WTC11 (cell line): Measurements from ENCODE around the gene SLC7A8. TPM values are rescaled to one million over a fixed set of nuclear protein-coding genes. Genes with fewer than 3 reads are reported as not detected.

ENCODE experiments used
- ATAC-seq: fragments of 200-7000 bp; cut with Tn5 transposase; 2 replicates; pipeline ENCODE4 v1.10.0; 2021; ENCODE audit warnings: mild to moderate bottlenecking, moderate library complexity
- CTCF ChIA-PET: fragments of 300-600 bp; sonication (Branson Sonifier 250); formaldehyde crosslinking; loops from one replicate; lab custom pipeline; 2021; ENCODE audit warnings: antibody characterized with exemption; lab: Charles Lee
- POLR2A ChIA-PET: fragments of 350-600 bp; sonication (Branson Sonifier 250); formaldehyde crosslinking; loops from one replicate; lab custom pipeline; 2021; ENCODE audit warnings: antibody characterized with exemption; lab: Charles Lee
- DNase-seq: peaks from one replicate; pipeline ENCODE4 v3.0.0; 2021; ENCODE audit warnings: low spot score
- H3K27ac Mint-ChIP-seq: 2 replicates; pipeline ENCODE4 v1.8.0; 2021; ENCODE audit warnings: mixed read lengths
- H3K27me3 Mint-ChIP-seq: 2 replicates; pipeline ENCODE4 v1.8.0; 2021; ENCODE audit warnings: low read depth, mild to moderate bottlenecking, moderate library complexity, mixed read lengths
- H3K36me3 Mint-ChIP-seq: 2 replicates; pipeline ENCODE4 v1.8.0; 2021; ENCODE audit warnings: mixed read lengths
- H3K4me1 Mint-ChIP-seq: 2 replicates; pipeline ENCODE4 v1.8.0; 2022; ENCODE audit warnings: mixed read lengths
- H3K4me3 Mint-ChIP-seq: 2 replicates; pipeline ENCODE4 v1.8.0; 2021; ENCODE audit warnings: mild to moderate bottlenecking, moderate library complexity, mixed read lengths
- H3K9me3 Mint-ChIP-seq: 2 replicates; pipeline ENCODE4 v1.8.0; 2021; ENCODE audit warnings: mixed read lengths
- AR ChIP-seq: fragments of 250-450 bp; sonication (Bioruptor Pico); IDR thresholded peaks from 2 replicates; pipeline ENCODE4 v1.9.0; 2021; ENCODE audit warnings: mild to moderate bottlenecking
- CREB1 ChIP-seq: sonication (generic); formaldehyde crosslinking; IDR thresholded peaks from 2 replicates; pipeline ENCODE4 v1.8.0; 2023; ENCODE audit warnings: mild to moderate bottlenecking, missing genetic modification reagents
- E2F5 ChIP-seq: sonication (generic); formaldehyde crosslinking; IDR thresholded peaks from 2 replicates; pipeline ENCODE4 v1.8.1; 2022; ENCODE audit warnings: mild to moderate bottlenecking, moderate library complexity, missing genetic modification reagents
- ESRRA ChIP-seq: sonication (generic); formaldehyde crosslinking; IDR thresholded peaks from 2 replicates; pipeline ENCODE4 v1.8.1; 2022; ENCODE audit warnings: mild to moderate bottlenecking, missing genetic modification reagents, borderline replicate concordance
- FOXP4 ChIP-seq: sonication (generic); formaldehyde crosslinking; IDR thresholded peaks from 2 replicates; pipeline ENCODE4 v1.8.0; 2022; ENCODE audit warnings: mild to moderate bottlenecking, missing genetic modification reagents
- NFE2L1 ChIP-seq: sonication (generic); formaldehyde crosslinking; IDR thresholded peaks from 2 replicates; pipeline ENCODE4 v1.8.1; 2023; ENCODE audit warnings: missing genetic modification reagents
- PRDM15 ChIP-seq: sonication (generic); formaldehyde crosslinking; IDR thresholded peaks from 2 replicates; pipeline ENCODE4 v1.8.0; 2022; ENCODE audit warnings: missing genetic modification reagents
- SP1 ChIP-seq: sonication (generic); formaldehyde crosslinking; conservative IDR thresholded peaks from 2 replicates; pipeline ENCODE4 v1.8.1; 2022; ENCODE audit warnings: missing genetic modification reagents
- ZNF121 ChIP-seq: sonication (generic); formaldehyde crosslinking; IDR thresholded peaks from 2 replicates; pipeline ENCODE4 v1.8.0; 2023; ENCODE audit warnings: missing genetic modification reagents
- ZNF263 ChIP-seq: sonication (generic); formaldehyde crosslinking; IDR thresholded peaks from 2 replicates; pipeline ENCODE4 v1.8.1; 2022; ENCODE audit warnings: low read depth, mild to moderate bottlenecking, moderate library complexity, missing genetic modification reagents
- total RNA-seq: library from RNA; stranded (reverse); gene quantifications from 3 replicates; pipeline ENCODE4 v1.2.3, GENCODE V29; 2021
- TF ChIP-seq, protein P1 (sequence below): sonication (generic); formaldehyde crosslinking; IDR thresholded peaks from 2 replicates; pipeline ENCODE4 v1.8.1; 2022; ENCODE audit warnings: low read depth, missing genetic modification reagents, borderline replicate concordance

The SLC7A8 gene
- total RNA-seq, 1 experiment from 2014 or later = 207 TPM

- TF ChIP-seq PRDM15 (CRISPR knock-in tag) (0 out of 2 replicates have a peak, but pooled peaks have one; percentile 38), NFE2L1 (CRISPR knock-in tag) (peak; percentile 59; the same call in 1 of the 2 replicates), SP1 (CRISPR knock-in tag) (no peak), CREB1 (0 out of 2 replicates have a peak, but pooled peaks have one; percentile 11), AR (CRISPR knock-in tag) (no peak), ZNF121 (CRISPR knock-in tag) (no peak), E2F5 (CRISPR knock-in tag) (no peak), FOXP4 (CRISPR knock-in tag) (no peak), ESRRA (no peak), ZNF263 (CRISPR knock-in tag) (peak; percentile 83)
- TF ChIP-seq, protein P1, sequence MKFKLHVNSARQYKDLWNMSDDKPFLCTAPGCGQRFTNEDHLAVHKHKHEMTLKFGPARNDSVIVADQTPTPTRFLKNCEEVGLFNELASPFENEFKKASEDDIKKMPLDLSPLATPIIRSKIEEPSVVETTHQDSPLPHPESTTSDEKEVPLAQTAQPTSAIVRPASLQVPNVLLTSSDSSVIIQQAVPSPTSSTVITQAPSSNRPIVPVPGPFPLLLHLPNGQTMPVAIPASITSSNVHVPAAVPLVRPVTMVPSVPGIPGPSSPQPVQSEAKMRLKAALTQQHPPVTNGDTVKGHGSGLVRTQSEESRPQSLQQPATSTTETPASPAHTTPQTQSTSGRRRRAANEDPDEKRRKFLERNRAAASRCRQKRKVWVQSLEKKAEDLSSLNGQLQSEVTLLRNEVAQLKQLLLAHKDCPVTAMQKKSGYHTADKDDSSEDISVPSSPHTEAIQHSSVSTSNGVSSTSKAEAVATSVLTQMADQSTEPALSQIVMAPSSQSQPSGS (CRISPR knock-in tag) = no peak
- DNase-seq = peak; percentile 44
These were observed 28.4 kb downstream of the SLC7A8 start for GRCh38 chr14:23154964-23155587.

More at GRCh38 chr14:23154964-23155587, 28.4 kb downstream of the SLC7A8 start:
- peaks cover 58% of the 10 kb centered on the region for H3K4me1 Mint-ChIP-seq
- H3K27ac Mint-ChIP-seq = peak overlapping the region; percentile 93
- H3K27me3 Mint-ChIP-seq = no peaks in the 10 kb centered on the region
- peak; percentile 68 for ATAC-seq
- peaks cover 55% of the 10 kb centered on the region for H3K36me3 Mint-ChIP-seq
- ChIA-PET CTCF (interaction anchor here (0.6 to 2.2 kb wide), 13 partner anchors 20 to 225 kb away, joined by 3 to 18 read pairs (median 3); partner anchors contain the start of genes SLC22A17 and SLC7A8), POLR2A (interaction anchor here (0.8 to 1.2 kb wide), 3 partner anchors 26 to 35 kb away, joined by 3 to 4 read pairs (median 3); no protein-coding TSS in a partner anchor)
- no peaks in the 10 kb centered on the region for H3K9me3 Mint-ChIP-seq
- peak overlapping the region; percentile 32 for H3K4me3 Mint-ChIP-seq
